Liver (tissue), 9 donors: ENCODE results near the gene JAK1. TPM values are rescaled to one million over a fixed set of nuclear protein-coding genes. Genes with fewer than 3 reads are reported as not detected.

Experiments
- DNase-seq: peaks from one replicate; pipeline ENCODE4 v3.0.0-alpha.2; 2017; ENCODE audit warnings: low spot score
- H3K27ac ChIP-seq, 2 donors: one replicate each; pipeline ENCODE4 v1.7.0; 2013; ENCODE audit warnings: inconsistent platforms in 2 of 2, low read length in 2 of 2, control low read depth in 1 of 2, low read depth in 1 of 2, mild to moderate bottlenecking in 1 of 2
- H3K27me3 ChIP-seq, 4 donors: one replicate each; pipeline versions ENCODE4 v1.6.1 to v1.7.0; 2013; ENCODE audit warnings: low read length in 3 of 4, inconsistent platforms in 1 of 4, mild to moderate bottlenecking in 1 of 4, moderate library complexity in 1 of 4; ENCODE audit not compliant: control insufficient read depth in 4 of 4, insufficient read depth in 4 of 4
- H3K36me3 ChIP-seq, 4 donors: one replicate each; pipeline versions ENCODE4 v1.6.1 to v1.7.0; 2013; ENCODE audit warnings: low read length in 3 of 4, mild to moderate bottlenecking in 3 of 4, low read depth in 1 of 4, moderate library complexity in 1 of 4; ENCODE audit not compliant: control insufficient read depth in 4 of 4, insufficient read depth in 3 of 4
- H3K4me1 ChIP-seq, 4 donors: one replicate each; pipeline versions ENCODE4 v1.6.1 to v1.7.0; 2013; ENCODE audit warnings: low read length in 3 of 4, mild to moderate bottlenecking in 3 of 4, moderate library complexity in 1 of 4; ENCODE audit not compliant: control insufficient read depth in 4 of 4, insufficient read depth in 4 of 4
- H3K4me3 ChIP-seq, 3 donors: one replicate each; pipeline versions ENCODE4 v1.6.1 to v1.7.0; 2013; ENCODE audit warnings: low read length in 3 of 3, control low read depth in 1 of 3, low read depth in 1 of 3, mild to moderate bottlenecking in 1 of 3
- H3K9ac ChIP-seq, 2 donors: one replicate each; pipeline ENCODE4 v1.7.0; 2013; ENCODE audit warnings: low read length in 2 of 2, mild to moderate bottlenecking in 2 of 2, moderate library complexity in 2 of 2, control low read depth in 1 of 2, low read depth in 1 of 2
- H3K9me3 ChIP-seq, 4 donors: one replicate each; pipeline versions ENCODE4 v1.6.1 to v1.7.0; 2013; ENCODE audit warnings: low read length in 3 of 4; ENCODE audit not compliant: control insufficient read depth in 4 of 4
- ATF3 ChIP-seq: IDR thresholded peaks from 2 replicates; pipeline ENCODE4 v1.6.1; 2016; ENCODE audit warnings: antibody characterized with exemption
- CTCF ChIP-seq: fragments of 150-350 bp; IDR thresholded peaks from 2 replicates; pipeline ENCODE4 v1.5.1; 2017; ENCODE audit warnings: improper control_type of control experiment, low read depth, low read length; ENCODE audit not compliant: missing input control
- EGR1 ChIP-seq, 2 donors: IDR thresholded peaks; 2 replicates each; pipeline ENCODE4 v1.6.1; 2016 to 2018; ENCODE audit warnings: antibody characterized with exemption in 2 of 2, low read depth in 2 of 2
- FOXA1 ChIP-seq: IDR thresholded peaks from 2 replicates; pipeline ENCODE4 v1.6.1; 2016; ENCODE audit warnings: antibody characterized with exemption
- FOXA2 ChIP-seq: IDR thresholded peaks from 2 replicates; pipeline ENCODE4 v1.6.1; 2016; ENCODE audit warnings: antibody characterized with exemption
- GABPA ChIP-seq, 2 donors: IDR thresholded peaks in 1 of 2; conservative IDR thresholded peaks in 1 of 2; 2 replicates each; pipeline ENCODE4 v1.6.1; 2016; ENCODE audit warnings: antibody characterized with exemption in 2 of 2, mild to moderate bottlenecking in 1 of 2, moderate library complexity in 1 of 2
- HNF4A ChIP-seq, 2 donors: conservative IDR thresholded peaks; 2 replicates each; pipeline ENCODE4 v1.6.1; 2016; ENCODE audit warnings: antibody characterized with exemption in 2 of 2, mild to moderate bottlenecking in 2 of 2
- HNF4G ChIP-seq: IDR thresholded peaks from 2 replicates; pipeline ENCODE4 v1.6.1; 2016; ENCODE audit warnings: antibody characterized with exemption
- JUND ChIP-seq, 2 donors: IDR thresholded peaks; 2 replicates each; pipeline ENCODE4 v1.6.1; 2016; ENCODE audit warnings: antibody characterized with exemption in 2 of 2
- MAX ChIP-seq: IDR thresholded peaks from 2 replicates; pipeline ENCODE4 v1.6.1; 2016; ENCODE audit warnings: antibody characterized with exemption
- NR2F2 ChIP-seq: IDR thresholded peaks from 2 replicates; pipeline ENCODE4 v1.6.1; 2016; ENCODE audit warnings: antibody characterized with exemption
- RAD21 ChIP-seq, 2 donors: IDR thresholded peaks; 2 replicates each; pipeline ENCODE4 v1.6.1; 2016; ENCODE audit warnings: antibody characterized with exemption in 2 of 2, mild to moderate bottlenecking in 2 of 2
- REST ChIP-seq: IDR thresholded peaks from 2 replicates; pipeline ENCODE4 v1.6.1; 2016; ENCODE audit warnings: antibody characterized with exemption, mild to moderate bottlenecking
- RXRA ChIP-seq, 2 donors: IDR thresholded peaks; 2 replicates each; pipeline ENCODE4 v1.6.1; 2017 to 2018; ENCODE audit warnings: antibody characterized with exemption in 2 of 2, mild to moderate bottlenecking in 1 of 2
- SP1 ChIP-seq: IDR thresholded peaks from 2 replicates; pipeline ENCODE4 v1.6.1; 2018; ENCODE audit warnings: antibody characterized with exemption, mild to moderate bottlenecking
- TAF1 ChIP-seq: conservative IDR thresholded peaks from 2 replicates; pipeline ENCODE4 v1.6.1; 2016; ENCODE audit warnings: antibody characterized with exemption, mild to moderate bottlenecking
- YY1 ChIP-seq: IDR thresholded peaks from 2 replicates; pipeline ENCODE4 v1.6.1; 2016; ENCODE audit warnings: antibody characterized with exemption, mild to moderate bottlenecking
- ZBTB33 ChIP-seq: IDR thresholded peaks from 2 replicates; pipeline ENCODE4 v1.6.1; 2016; ENCODE audit warnings: antibody characterized with exemption
- WGBS: extraction: QIAGEN DNeasy Blood & Tissue Kit; methylation state at CpG from one replicate; pipeline ENCODE4 v1.1.7; 2013; 5-methylcytosine and 5-hydroxymethylcytosine counted together
- polyA plus RNA-seq, 2 donors: library from polyadenylated mRNA; stranded (reverse) in 1 of 2; unstranded in 1 of 2; fragments of 200-250 nt in 1 of 2; fragments of >200 nt in 1 of 2; fragmentation: Nextera tagmentation in 1 of 2; extraction: Ambion mirVana in 1 of 2; gene quantifications; one replicate each; pipeline versions ENCODE4 v1.2.1 to v1.2.3, GENCODE V29; 2013 to 2015
- total RNA-seq, 2 donors: library from RNA; depleted of rRNA; stranded (reverse); fragments of >200 nt; gene quantifications; one replicate each; pipeline ENCODE4 v1.2.3, GENCODE V29; 2014
- donor health status: healthy.
- donor health status: healthy.
- donor health status: healthy.
- donor health status: healthy.
- donor health status: healthy.

The JAK1 gene
- total and polyA plus RNA-seq, 4 donors = 24.1 to 68.6 (median 34.5) TPM

- H3K27ac ChIP-seq = no peak overlapping the region
- H3K9me3 ChIP-seq = no peaks in the 10 kb centered on the region
- no peaks in the 10 kb centered on the region for H3K4me1 ChIP-seq
- no peak overlapping the region for H3K4me3 ChIP-seq
- no peaks in the 10 kb centered on the region for H3K27me3 ChIP-seq
- no peak overlapping the region for H3K9ac ChIP-seq
- H3K36me3 ChIP-seq = peaks cover 0 to 2% (median 0%) of the 10 kb centered on the region in 4 donors
- DNase-seq = no peak
- TF ChIP-seq MAX (no peak), EGR1 (IDR thresholded peaks at IDR 0.05; ENCODE audit: low read depth in 2 of 2) (no peak), GABPA (IDR thresholded peaks at IDR 0.05 in 1 of 2, conservative IDR thresholded peaks at IDR 0.05 in 1 of 2) (no peak), RAD21 (IDR thresholded peaks at IDR 0.05) (no peak), JUND (IDR thresholded peaks at IDR 0.05) (no peak), FOXA1 (no peak), CTCF (no peak), FOXA2 (no peak), SP1 (no peak), ATF3 (no peak), RXRA (IDR thresholded peaks at IDR 0.05) (no peak)
Observed at GRCh38 chr1:64809309-64809708, 157.0 kb downstream of the JAK1 start.

GRCh38 chr1:64801851-64802523 is 164.4 kb downstream of the JAK1 start:
- 95% methylated on average over 6 of the region's 6 CpGs for whole genome bisulfite sequencing
- H3K36me3 ChIP-seq = peaks cover 0 to 2% (median 0%) of the 10 kb centered on the region in 4 donors
- no peak overlapping the region for H3K9ac ChIP-seq

More at GRCh38 chr1:64801851-64802523, 164.4 kb downstream of the JAK1 start:
- no peak overlapping the region for H3K27ac ChIP-seq
- H3K4me1 ChIP-seq = no peaks in the 10 kb centered on the region
- DNase-seq = no peak
- H3K9me3 ChIP-seq = no peaks in the 10 kb centered on the region
- H3K27me3 ChIP-seq = no peaks in the 10 kb centered on the region
- no peak overlapping the region for H3K4me3 ChIP-seq
- TF ChIP-seq HNF4A (conservative IDR thresholded peaks at IDR 0.05) = no peak
- no peak for TF ChIP-seq TAF1
- TF ChIP-seq RAD21 (IDR thresholded peaks at IDR 0.05) = no peak
- TF ChIP-seq FOXA1 = no peak
- TF ChIP-seq CTCF = no peak
- no peak for TF ChIP-seq MAX
- no peak for TF ChIP-seq NR2F2
- TF ChIP-seq GABPA (IDR thresholded peaks at IDR 0.05 in 1 of 2, conservative IDR thresholded peaks at IDR 0.05 in 1 of 2) = no peak
- TF ChIP-seq HNF4G = no peak
- no peak for TF ChIP-seq EGR1 (IDR thresholded peaks at IDR 0.05; ENCODE audit: low read depth in 2 of 2)
- TF ChIP-seq RXRA (IDR thresholded peaks at IDR 0.05) = no peak
- no peak for TF ChIP-seq SP1
- no peak for TF ChIP-seq ATF3
- TF ChIP-seq REST = no peak
- no peak for TF ChIP-seq JUND (IDR thresholded peaks at IDR 0.05)
- no peak for TF ChIP-seq ZBTB33
- TF ChIP-seq YY1 = no peak
- TF ChIP-seq FOXA2 = no peak
